ENCODE measurements around the gene LY86.
"Not testable (repeated sequence)": the region's sequence is repeated elsewhere in the genome, so short reads cannot be mapped to it uniquely, and the experiment has no call there.

The LY86 gene

DNA sequence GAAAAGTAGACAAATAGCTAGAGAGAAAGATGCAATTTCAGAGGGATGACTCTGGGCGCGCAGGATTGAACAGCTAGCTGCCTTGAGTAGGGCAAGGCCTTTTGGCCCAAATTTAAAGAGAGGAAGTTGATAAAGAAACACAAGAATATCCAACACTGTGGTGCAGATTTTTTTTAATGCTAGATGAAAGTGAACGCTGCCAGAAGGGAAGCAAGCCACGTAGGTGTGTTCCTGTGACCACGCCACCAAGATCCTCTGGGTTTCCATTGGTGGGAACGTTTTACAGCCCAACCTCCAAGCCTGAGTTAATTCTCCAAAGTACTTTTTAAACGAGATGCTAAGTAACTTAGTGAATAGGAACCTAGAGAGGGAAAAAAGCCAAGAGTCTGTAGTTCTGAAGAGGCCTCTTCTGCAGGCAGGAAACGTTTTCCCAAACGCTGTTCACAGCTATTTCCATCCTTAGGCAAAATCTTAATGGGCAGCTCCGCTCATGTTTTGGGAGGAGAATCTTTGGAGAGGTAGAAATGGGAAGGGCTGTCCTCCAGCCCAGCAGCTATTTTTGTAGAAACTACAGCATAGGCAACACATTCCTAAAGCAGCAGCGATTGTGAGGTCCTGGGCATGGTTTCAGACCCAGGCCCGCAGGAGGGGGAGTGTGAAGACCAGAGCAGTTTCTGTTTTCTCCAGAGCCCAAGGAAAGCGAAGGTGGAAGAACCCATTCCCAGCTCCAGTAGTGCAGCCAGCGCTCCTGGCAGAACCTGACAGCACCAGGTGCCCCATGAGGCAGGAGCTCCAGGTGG is 8.2 kb downstream of the LY86 start:
- DNase-seq (ENCODE audit: low read depth) = no peak

DNA sequence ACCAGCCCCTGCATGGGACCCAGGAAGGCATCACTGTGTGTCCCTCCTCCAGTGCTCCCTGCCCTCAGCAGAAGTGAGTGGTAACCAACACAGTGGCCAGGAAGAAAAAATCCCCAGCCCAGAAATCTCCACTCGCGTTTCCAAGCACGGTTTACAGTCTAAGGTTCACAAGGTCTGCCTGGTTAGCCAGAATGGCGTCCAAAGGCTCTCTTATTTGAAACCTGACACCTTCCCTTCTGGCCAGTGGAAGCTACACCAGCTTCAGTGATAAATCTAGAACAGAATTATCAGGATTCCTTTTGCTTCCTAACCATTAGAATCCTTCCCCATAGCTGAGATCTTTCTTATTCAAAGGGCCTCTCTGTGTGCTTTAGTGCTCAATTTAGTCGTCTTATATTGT is 9.2 kb downstream of the LY86 start:
- DNase-seq (ENCODE audit: low read depth) = no peak

DNA sequence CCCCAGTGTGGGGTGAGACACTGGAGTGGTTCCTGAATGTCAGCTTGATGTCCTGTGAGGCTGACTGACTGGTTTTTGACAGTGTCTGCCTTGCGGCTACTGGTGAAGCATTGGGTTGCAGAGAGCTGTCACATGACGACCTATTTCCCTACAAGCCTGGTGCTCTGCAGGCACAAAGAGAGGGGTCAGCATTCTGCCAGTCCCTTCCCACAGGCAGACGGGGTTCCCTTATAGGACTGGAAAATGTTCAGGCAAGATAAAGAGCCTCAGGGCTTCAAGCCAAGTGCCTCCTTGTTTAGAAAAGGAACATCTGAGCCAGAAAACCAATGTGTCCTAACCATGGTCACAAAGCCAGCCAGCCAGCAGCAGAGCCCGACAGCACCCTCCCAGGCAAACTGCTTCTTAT is 11.0 kb downstream of the LY86 start:
- no peak for DNase-seq (ENCODE audit: low read depth)

DNA sequence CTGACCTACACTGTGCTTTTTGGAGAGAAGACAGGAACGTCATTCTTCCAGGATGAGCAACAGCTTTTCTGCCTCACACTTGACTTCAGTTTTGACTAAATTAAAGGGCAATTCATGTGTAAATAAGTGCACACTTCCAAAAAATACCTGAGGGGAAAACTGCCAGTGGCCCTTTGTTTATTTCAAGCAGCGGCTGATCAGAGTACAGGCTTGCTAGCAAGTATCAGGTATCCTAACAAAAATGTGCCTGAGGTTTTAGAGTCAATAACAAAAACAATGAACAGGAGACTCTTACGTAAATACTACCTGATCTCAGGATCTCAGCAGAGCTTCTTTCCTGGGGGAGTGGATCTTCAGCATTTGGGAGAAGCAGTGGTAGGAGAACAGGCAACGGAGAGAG is 12.4 kb downstream of the LY86 start:
- DNase-seq (ENCODE audit: low read depth) = no peak

DNA sequence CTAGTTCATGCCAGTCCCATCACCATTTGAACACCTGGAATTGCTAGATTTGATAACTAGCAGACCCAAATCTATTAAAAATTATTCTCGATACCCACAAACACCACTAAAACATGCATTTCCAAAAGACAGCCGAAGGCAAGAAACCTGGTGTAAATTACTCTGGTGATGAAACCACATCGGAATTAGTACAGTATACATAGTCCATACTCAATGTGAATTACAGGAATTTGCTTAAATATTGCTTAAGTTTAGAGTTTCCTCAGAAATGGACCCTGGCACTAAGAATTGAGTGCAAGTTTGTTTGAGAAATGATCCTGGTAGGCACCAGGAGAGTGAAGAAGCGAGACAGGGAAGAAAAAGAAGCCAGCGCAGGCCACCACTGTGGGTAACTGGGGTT is 13.7 kb downstream of the LY86 start:
- no peak for DNase-seq (ENCODE audit: low read depth)

DNA sequence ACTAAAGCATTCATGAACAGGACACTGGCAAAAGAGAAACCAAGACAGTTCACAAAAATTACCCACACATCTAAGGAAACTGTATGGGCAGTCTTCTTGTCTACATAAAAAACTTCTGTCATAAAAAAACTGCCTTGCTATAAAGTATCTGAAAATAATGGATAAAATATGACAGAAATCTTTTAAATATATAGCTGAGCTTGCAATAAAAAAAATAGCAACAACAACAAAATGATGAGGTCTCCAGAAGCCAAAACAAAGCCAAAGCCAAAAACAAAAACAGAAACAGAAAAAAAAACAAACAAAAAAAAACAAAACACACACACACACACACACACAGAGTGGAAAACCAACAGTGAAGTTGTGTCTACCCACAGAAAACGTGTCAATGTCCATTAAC is 14.8 kb downstream of the LY86 start:
- no peak for DNase-seq (ENCODE audit: low read depth)

DNA sequence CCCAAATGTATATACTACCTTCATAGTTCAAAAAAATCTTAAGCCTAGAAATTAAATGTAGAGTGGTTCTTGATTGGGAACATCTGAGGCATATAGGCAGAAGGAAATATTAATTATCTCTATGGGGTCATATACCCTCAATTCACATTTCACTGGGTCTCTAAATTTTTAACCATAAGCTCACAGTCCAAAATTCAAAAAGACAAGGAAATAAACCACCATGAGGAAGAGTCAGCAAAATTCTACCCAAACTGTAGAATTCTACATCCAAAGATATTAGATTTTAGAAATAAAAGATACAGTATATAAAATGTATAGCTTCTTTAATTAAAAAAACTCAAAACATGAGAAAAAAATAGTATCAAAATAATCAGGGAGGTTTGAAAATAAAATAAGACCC is 15.5 kb downstream of the LY86 start:
- DNase-seq (ENCODE audit: low read depth) = no peak

DNA sequence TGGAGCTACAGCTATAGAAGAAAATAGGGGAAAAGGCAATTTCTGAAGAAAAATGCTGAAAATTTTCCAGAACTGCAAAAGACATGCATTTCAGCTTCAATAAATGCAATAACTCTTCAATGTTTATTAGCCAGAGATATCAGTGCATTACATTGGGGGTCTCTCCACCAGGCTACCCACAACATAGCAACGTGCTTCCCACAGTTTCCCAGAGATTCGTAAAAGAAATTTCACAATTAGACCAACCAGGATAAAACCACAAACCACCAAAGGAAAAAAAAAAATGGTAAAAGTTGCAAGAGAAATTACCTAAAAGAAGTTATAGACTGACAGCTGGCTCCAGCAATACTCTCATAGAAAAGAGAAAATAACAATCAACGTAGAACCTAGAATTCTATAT is 16.0 kb downstream of the LY86 start:
- DNase-seq (ENCODE audit: low read depth) = no peak

DNA sequence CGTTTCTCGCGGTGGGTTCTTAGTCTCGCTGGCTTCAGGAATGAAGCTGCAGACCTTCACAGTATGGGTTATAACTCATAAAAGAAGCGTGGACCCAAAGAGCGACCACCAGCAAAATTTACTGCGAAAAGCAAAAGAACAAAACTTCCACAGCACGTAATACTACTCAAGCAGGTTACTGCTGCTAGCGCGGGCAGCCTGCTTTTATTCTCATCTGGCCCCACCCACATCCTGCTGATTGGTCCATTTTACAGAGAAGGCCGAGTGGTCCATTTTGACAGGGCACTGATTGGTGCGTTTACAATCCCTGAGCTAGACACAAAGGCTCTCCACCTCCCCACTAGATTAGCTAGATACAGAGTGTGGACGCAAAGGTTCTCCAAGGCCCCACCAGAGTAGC is 17.4 kb downstream of the LY86 start:
- no peak for DNase-seq (ENCODE audit: low read depth)

DNA sequence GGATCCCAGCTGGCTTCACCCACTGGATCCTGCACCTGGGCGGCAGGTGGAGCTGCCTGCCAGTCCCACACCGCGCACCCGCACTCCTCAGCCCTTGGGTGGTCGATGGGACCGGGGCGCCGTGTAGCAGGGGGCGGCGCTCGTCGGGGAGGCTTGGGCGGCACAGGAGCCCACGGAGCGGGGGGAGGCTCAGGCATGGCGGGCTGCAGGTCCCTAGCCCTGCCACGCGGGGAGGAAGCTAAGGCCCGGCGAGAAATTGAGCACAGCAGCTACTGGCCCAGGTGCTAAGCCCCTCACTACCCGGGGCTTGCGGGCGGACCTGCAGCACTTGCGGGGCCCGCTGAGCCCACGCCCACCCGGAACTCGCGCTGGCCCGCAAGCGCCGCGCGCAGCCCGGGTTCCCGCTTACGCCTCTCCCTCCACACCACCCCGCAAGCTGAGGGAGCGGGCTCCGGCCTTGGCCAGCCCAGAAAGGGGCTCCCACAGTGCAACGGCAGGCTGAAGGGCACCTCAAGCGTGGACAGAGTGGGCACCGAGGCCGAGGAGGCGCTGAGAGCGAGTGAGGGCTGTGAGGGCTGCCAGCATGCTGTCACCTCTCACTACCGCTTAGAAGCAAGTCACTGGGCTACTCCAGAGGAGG is 18.0 kb downstream of the LY86 start:
- not testable (repeated sequence) for DNase-seq (ENCODE audit: low read depth)

DNA sequence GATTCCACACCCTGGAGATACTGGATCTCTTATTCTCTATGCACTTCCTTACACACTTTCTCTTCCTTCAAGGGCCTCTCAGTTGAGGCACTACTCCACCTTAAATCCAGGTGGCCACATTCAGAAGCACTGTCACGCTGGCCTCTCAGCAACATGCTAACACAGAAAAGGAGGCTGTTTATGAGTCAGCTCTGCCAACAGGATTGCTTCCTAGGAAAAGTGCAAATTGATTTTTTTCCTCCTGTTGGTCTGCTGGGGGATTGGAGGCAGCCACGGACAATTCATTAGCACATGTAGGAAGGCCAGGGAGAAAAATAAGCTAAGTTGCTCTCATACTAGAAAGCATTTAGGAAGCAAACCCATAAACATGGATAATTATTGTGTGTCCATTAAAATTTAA is 20.9 kb downstream of the LY86 start:
- no peak for DNase-seq (ENCODE audit: low read depth)

DNA sequence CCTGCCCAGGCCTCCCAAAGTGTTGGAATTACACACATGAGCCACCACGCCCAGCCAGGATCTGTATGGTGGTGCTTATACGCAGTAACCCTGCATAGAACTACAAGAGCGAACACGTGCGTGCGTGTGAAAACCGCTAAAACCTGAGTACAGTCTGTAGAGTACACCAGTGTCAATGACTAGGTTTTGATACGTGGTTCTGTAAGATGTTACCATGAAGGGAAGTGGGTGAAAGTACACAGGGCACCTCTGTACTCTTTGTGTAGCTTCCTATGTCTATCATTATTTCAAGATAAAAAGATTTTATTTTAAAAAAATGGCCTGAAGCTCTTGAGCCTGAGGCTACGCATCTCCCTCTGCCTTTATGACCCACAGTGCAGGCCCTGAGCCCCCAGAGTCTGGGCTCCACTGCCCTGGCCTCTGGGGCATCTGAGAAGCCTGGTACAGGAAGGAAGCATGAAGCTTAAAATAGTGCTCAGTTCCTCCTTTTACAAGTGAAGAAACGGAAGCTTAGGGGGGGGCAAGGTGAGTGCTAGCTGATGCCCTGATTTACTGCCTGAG is 21.6 kb downstream of the LY86 start:
- DNase-seq (ENCODE audit: low read depth) = no peak

DNA sequence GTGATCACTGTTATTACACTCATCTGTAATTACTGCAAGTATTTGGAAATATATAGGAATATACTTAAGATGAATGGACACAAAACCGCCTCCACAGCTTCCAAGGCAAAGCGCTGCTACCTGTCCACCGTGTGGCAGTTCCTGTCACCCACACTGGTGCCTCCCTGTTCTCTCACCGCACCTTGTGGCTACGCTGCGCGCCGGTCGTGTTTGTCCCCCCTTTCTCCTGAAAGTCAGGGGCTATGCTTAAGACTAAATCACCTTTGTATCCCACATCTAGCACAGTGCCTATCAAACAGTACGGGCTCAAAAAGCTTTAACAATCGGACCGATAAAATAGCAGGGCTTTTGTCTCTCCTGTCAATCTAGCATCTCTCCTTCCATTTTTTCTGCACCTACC is 23.0 kb downstream of the LY86 start:
- DNase-seq (ENCODE audit: low read depth) = no peak

DNA sequence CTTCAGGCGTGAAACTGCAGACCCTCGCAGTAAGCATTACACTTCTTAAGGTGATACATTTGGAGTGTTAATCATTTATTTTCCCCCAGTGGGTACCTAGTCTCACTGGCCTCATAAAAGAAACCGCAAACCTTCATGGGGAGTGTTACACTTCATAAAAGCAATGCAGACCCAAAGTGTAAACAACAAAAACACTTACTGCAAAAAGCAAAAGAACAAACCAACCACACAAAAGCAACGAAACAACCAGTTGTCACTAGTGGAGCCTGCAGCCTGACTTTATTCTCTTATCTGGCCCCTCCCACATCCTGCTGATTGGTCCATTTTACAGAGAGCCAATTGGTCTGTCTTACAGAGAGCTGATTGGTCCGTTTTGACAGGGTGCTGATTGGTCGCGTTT is 23.8 kb downstream of the LY86 start:
- DNase-seq (ENCODE audit: low read depth) = no peak

DNA sequence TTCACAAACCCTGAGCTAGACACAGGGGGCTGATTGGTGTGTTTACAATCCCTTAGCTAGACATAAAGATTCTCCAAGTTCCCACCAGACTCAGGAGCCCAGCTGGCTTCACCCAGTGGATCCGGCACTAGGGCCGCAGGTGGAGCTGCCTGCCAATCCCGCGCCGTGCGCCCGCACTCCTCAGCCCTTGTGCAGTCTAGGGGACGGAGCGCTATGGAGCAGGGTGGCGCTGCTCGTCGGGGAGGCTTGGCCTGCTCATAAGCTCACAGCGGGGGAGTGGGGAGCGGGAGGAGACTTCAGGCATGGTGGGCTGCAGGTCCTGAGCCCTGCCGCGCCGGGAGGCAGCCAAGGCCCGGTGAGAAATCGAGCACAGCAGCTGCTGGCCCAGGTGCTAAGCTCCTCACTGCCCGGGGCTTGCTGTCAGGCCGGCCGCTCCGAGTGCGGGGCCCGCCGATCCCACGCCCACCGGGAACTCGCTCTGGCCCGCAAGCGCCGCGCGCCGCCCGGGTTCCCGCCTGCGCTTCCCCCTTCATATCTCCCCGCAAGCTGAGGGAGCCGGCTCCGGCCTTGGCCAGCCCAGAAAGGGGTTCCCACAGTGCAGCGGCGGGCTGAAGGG is 24.7 kb downstream of the LY86 start:
- DNase-seq (ENCODE audit: low read depth) = not testable (repeated sequence)

DNA sequence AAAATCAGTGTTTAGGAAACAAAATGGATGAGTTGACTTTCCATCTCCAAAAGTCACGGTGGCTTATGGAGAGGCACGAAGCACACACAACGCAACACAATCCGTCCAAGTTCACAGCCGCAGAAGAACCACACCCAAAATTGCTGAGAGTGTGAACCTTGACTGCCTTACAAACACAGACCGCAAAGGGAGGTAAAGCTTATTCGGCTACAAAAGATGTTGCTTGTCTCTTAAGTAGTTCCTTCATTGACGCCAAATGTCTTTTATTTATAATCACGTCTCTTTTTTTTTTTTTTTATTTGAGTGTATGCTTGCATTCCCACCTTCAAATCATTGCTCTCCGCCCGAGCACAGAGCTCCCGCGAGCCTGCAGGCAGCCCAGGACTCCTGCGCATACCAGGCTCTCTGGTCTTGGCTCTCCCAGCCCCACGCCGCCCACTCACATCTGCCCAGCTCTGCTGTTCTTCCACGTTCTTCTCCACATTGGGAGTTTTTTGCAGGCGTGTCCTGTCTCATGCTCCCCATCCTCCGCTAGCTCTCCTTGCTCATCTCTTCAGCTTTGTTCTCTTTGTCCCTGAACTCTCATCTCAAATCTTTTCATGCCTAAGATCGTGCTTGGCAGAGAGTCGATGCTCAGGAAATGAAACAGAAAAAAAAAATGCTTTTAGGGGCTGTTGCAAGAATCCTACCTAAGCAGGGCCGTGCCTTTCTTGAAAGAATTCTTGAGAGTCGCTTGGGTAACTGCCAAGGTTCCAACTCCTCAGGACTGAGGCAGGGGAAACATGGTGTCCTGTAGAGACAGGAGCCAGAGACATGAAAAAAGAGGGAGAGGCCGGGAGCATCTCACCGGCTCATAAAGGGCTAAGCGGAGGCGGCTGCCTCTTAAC is 25.8 kb downstream of the LY86 start:
- DNase-seq (ENCODE audit: low read depth) = no peak

DNA sequence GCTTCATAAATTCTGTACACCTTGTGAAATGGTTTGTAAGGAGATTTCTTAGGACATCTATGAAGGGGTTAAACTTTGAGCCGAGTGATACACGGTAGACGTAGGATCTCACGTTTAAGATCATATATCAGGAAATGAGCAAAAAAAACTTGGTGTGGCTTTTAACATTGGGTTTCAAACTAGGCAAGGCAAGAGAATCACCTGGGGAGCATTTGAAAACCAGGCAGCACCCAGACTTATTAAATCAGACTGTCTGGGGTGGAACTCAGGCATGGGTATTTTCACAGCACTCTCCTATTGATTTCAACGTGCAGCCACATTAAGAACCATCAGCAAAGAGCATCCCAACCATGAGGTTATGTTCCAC is 26.4 kb downstream of the LY86 start:
- DNase-seq (ENCODE audit: low read depth) = no peak

DNA sequence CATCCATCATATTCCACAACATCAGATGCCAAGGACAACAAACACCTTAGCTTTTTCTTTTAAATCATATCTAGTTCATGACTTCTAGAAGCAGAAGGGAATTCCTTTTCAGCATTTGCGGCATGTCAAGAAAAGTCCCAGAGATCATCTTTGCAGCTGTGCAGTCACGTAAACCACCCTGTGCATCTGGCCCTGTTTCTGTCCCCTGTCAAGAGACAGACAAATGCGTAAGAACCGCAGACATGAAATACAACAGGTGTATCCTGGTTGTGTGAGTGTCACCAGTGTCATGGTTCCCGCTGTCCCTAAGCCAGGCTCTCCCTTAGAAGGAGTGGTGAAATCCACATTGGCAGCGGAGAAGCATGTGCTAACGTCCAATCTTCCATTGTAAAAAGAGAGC is 28.1 kb downstream of the LY86 start:
- no peak for DNase-seq (ENCODE audit: low read depth)

DNA sequence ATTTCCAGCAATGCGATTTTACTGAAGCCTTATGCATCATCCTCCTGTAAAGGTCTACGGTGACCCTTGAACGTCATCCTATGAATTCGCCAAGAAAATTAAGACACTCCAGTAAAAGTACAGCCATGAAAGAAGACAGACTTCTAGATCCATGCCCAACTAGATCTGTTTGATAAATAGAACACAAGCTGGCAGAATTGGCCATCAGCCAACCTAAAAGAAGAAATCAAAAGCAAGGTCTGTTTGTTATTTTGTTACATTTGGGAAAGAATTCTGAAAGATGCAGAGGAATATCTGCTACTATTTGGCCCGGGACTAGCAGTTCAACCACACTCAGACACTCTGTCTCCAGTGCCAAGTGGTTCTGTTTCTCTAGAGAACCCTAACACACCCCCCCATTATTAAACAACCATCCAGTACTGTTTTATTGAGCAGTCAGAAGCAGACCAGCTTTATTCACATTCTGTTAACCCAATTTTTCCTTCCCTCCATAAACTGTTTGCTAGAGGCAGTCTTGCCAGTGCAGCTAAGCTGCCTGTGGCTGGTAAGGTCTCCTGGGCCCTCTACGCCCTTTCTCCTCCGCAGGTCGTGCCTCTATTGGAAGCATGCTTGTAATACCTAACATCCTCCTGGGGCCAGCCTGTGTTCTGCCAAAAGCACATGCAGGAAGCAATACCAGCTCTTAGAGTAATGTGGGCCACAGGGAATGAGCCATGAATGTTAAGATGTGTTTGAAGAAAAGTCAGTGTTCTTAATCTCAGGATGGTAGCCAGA is 30.7 kb downstream of the LY86 start:
- no peak for DNase-seq (ENCODE audit: low read depth)

DNA sequence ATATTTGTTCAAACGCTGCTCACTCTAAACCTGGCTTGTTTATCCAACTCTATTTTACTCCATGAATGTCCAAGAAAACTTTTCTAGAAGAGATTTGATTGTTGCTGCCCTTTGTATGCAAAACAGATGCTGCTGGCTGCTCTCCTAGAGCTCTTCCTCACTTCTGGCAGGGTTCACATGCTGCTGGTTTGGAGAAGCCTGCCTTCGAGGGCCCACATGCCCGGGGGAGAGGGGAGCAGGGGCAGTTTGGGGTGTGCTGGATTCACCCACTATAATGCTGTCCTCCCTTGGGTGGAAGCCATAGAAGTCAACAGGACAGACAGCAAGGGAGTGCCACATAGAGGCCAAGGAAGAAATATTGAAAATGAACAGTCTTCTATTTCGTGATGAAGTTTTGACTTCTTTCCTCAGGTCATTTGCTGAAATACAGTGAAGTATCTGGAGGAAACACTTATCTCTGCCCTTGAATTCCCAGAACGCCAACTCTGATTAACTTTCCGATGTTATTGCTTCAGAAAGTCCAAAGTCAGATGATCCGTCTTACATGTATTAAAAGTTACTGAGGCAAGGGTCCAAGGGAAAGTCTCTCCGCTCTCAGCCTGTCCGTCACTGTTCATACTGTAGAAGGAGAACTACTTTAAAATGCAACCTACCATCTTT is 32.4 kb downstream of the LY86 start:
- no peak for DNase-seq (ENCODE audit: low read depth)

DNA sequence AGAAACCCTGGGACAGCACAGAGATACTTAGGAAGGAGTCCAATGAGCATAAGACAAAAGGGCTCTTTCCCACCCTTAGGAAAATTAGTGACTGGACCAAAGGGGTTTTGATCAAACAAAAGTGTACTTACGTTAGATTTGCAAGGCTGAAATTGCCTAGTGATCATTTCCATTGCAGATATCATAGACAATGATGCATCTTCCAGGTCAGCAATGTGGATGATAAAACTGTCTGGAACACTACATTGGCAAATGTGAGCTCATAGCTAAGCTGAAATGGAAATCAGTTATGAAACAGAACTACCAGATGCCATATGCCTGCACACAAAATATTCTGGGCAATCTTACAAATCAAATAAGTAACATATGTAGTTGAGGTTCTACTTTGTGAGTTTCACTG is 34.0 kb downstream of the LY86 start:
- DNase-seq (ENCODE audit: low read depth) = no peak

Data from non-pigmented ciliary epithelial cell (primary cell).